GM23338 (cell line): ENCODE results near the gene UBE2V1.

Experiments used
- CREB1 ChIP-seq: fragments of 250-450 bp; sonication (Bioruptor Pico); IDR thresholded peaks from 2 replicates; pipeline ENCODE4 v1.5.0; 2020; ENCODE audit warnings: low read depth, mild to moderate bottlenecking, moderate library complexity
- CTCF ChIP-seq, 2 experiments: fragments of 200-600 bp in 1 of 2; sonication (generic) in 1 of 2; conservative IDR thresholded peaks; 2 replicates each; pipeline versions ENCODE4 v1.5.1 to v1.6.1; 2016 to 2017; ENCODE audit warnings: antibody characterized with exemption in 2 of 2, low read depth in 2 of 2, mild to moderate bottlenecking in 2 of 2, moderate library complexity in 1 of 2
- EZH2 ChIP-seq: fragments of 200-600 bp; sonication (generic); IDR thresholded peaks from one replicate; pipeline ENCODE4 v1.8.0; 2017; ENCODE audit warnings: antibody characterized with exemption, mild to moderate bottlenecking, low read depth; ENCODE audit not compliant: unreplicated experiment
- EZH2phosphoT487 ChIP-seq: fragments of 200-600 bp; sonication (generic); IDR thresholded peaks from one replicate; pipeline ENCODE4 v1.8.1; 2018; ENCODE audit warnings: antibody characterized with exemption; ENCODE audit not compliant: unreplicated experiment
- POLR2AphosphoS5 ChIP-seq: IDR thresholded peaks from 2 replicates; pipeline ENCODE4 v1.6.1; 2016; ENCODE audit warnings: antibody characterized with exemption, low read depth
- REST ChIP-seq: IDR thresholded peaks from one replicate; pipeline ENCODE4 v1.6.1; 2018; ENCODE audit warnings: antibody characterized with exemption; ENCODE audit not compliant: unreplicated experiment
- ZNF462 ChIP-seq: fragments of 250-450 bp; sonication (Bioruptor Pico); IDR thresholded peaks from 2 replicates; pipeline ENCODE4 v1.5.0; 2020; ENCODE audit warnings: mild to moderate bottlenecking, moderate library complexity

- TF ChIP-seq CTCF (conservative IDR thresholded peaks at IDR 0.05; ENCODE audit: low read depth in 2 of 2) (no peak), CREB1 (CRISPR knock-in tag) (no peak), EZH2phosphoT487 (no peak), REST (no peak), ZNF462 (CRISPR knock-in tag) (no peak), EZH2 (no peak), POLR2AphosphoS5 (no peak)
Measured at GRCh38 chr20:50126662-50127061, 13.7 kb upstream of the UBE2V1 start.
